ENCODE results near the gene CRTAC1.

DNA sequence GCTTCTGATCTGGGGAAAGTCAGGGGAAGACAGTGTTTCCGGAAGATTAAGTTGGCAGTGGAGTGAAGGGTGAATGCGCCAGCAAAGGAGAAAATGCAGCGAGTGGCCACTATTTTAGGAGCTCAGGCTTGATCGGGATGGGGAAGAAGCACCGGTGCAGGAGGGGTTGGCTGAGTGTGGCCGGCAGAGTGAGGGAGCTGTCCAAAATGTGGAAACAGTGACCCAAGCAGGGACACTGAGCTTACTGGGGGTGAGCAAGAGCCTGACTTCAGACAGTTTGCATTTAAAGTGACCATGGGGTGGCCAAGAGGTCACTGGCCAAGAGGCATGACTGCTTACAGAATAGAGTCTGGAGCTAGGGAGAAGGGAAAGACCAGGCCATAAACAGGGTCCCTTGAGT is 101.5 kb downstream of the CRTAC1 start:
- TF ChIP-seq, protein P1, sequence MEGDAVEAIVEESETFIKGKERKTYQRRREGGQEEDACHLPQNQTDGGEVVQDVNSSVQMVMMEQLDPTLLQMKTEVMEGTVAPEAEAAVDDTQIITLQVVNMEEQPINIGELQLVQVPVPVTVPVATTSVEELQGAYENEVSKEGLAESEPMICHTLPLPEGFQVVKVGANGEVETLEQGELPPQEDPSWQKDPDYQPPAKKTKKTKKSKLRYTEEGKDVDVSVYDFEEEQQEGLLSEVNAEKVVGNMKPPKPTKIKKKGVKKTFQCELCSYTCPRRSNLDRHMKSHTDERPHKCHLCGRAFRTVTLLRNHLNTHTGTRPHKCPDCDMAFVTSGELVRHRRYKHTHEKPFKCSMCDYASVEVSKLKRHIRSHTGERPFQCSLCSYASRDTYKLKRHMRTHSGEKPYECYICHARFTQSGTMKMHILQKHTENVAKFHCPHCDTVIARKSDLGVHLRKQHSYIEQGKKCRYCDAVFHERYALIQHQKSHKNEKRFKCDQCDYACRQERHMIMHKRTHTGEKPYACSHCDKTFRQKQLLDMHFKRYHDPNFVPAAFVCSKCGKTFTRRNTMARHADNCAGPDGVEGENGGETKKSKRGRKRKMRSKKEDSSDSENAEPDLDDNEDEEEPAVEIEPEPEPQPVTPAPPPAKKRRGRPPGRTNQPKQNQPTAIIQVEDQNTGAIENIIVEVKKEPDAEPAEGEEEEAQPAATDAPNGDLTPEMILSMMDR (IDR thresholded peaks at IDR 0.05) = no peak
- no peak for TF ChIP-seq EP300 (IDR thresholded peaks at IDR 0.05)
- no peak for TF ChIP-seq POLR2A (IDR thresholded peaks at IDR 0.05)
